Measurements from ENCODE around the gene HCN2.

HCN2 gene

GRCh38 chr19:560121-560520 lies 29.6 kb upstream of the HCN2 start:
- TF ChIP-seq CTCF (conservative IDR thresholded peaks at IDR 0.05) = no peak
- H3K27ac ChIP-seq = no peak overlapping the region

- no peak overlapping the region for H3K27ac ChIP-seq
- TF ChIP-seq CTCF (conservative IDR thresholded peaks at IDR 0.05) = no peak
Measured at GRCh38 chr19:566403-566802, 23.3 kb upstream of the HCN2 start.

GRCh38 chr19:566844-567243 lies 22.8 kb upstream of the HCN2 start:
- TF ChIP-seq CTCF (conservative IDR thresholded peaks at IDR 0.05) = no peak
- H3K27ac ChIP-seq = no peak overlapping the region

- TF ChIP-seq CTCF (conservative IDR thresholded peaks at IDR 0.05) = no peak
- no peak overlapping the region for H3K27ac ChIP-seq
Measured at GRCh38 chr19:567296-567900, 22.3 kb upstream of the HCN2 start.

- no peak overlapping the region for H3K27ac ChIP-seq
- TF ChIP-seq CTCF (conservative IDR thresholded peaks at IDR 0.05) = no peak
Measured at GRCh38 chr19:570251-570686, 19.4 kb upstream of the HCN2 start.

- TF ChIP-seq CTCF (conservative IDR thresholded peaks at IDR 0.05) = no peak
- H3K27ac ChIP-seq = peak overlapping the region; percentile 94
Measured at GRCh38 chr19:570937-571565, 18.6 kb upstream of the HCN2 start.

GRCh38 chr19:571566-571974 lies 18.1 kb upstream of the HCN2 start:
- peak overlapping the region; percentile 94 for H3K27ac ChIP-seq

More at GRCh38 chr19:571566-571974, 18.1 kb upstream of the HCN2 start:
- no peak for TF ChIP-seq CTCF (conservative IDR thresholded peaks at IDR 0.05)
